Measurements from ENCODE around the gene CORO7. TPM values are rescaled to one million over a fixed set of nuclear protein-coding genes. Genes with fewer than 3 reads are reported as not detected.
A peak's percentile ranks its signal among the peaks of the same experiment; 100 is the strongest.

The CORO7 gene
- total and polyA plus RNA-seq, 9 of the 15 experiments (the other 6 are each of a cell fraction or from before 2014, with no cell fraction given) = 0.45 to 77.2 (median 18.7) TPM

DNA sequence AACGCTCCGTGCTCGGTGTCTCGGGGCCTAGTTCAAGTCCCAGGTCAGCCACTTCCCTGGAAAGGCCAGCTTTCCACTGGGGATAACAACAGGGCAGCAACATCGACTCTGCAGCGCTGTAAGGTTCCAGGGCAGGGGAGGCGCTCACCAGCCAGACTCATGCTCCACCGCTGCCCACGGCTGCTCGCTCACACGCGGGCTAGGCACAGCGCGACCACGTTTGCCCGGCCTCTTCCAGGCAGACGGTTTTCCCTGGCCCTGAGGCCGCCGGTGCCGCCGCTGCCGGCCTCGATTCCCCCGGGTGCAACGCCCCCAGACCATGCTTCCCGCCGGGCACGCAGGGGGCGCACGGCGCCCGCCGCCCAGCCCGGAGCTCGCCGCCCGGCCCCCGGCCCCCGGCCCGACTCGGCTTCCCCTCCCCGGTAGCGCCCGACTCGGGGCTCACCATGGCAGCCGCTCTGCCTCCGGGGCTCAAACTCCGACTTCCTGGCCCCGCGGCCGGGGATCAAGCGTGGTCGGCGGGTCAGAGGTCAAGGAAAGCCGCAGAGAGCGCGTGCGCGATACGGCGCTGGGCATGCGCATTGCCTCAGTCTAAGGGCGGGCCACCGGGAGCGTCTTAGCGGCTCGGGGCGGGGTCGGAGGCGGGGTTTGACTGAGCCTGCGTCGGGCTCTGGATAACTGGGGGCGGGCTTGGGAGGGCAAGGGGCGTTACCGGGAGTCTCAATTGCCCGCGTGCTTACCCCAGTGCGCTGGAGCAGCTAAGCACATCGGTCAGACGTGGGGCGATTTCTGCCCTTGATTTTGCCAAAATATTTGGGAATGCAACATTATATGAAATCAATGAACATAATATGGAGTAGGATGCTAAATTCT, 65.4 kb downstream of the CORO7 start, which contains the start of gene PAM16 (continued):
- no peak for TF ChIP-seq HINFP (tag; conservative IDR thresholded peaks at IDR 0.05; ENCODE audit: low read depth)
- TF ChIP-seq FOXK2 (conservative IDR thresholded peaks at IDR 0.05 in 1 of 2, IDR thresholded peaks at IDR 0.05 in 1 of 2; ENCODE audit: low read depth in 2 of 2) = no peak
- TF ChIP-seq ZFX (CRISPR knock-in tag; IDR thresholded peaks at IDR 0.05) = peak; percentile 56; the same call in 1 of the 2 replicates
- TF ChIP-seq SMAD1 (IDR thresholded peaks at IDR 0.05; ENCODE audit: low read depth, low read length, partially characterized antibody) = peak; percentile 62
- 0 out of 6 replicates have a peak, but pooled peaks of 1 of the 3 experiments have one; percentile 21 for TF ChIP-seq ZBTB11 (CRISPR knock-in tag; IDR thresholded peaks at IDR 0.05)
- no peak for TF ChIP-seq NELFE (IDR thresholded peaks at IDR 0.05; ENCODE audit: insufficient read depth, insufficient read length)
- no peak for TF ChIP-seq RBM39 (optimal IDR thresholded peaks at IDR 0.05; ENCODE audit: low read depth, low read length)
- TF ChIP-seq TAL1 (IDR thresholded peaks at IDR 0.05) = no peak
- no peak for TF ChIP-seq ZNF707 (CRISPR knock-in tag; conservative IDR thresholded peaks at IDR 0.05)
- TF ChIP-seq CC2D1A (IDR thresholded peaks at IDR 0.05) = no peak
- no peak for TF ChIP-seq ZNF143 (CRISPR knock-in tag; IDR thresholded peaks at IDR 0.05)
- TF ChIP-seq BHLHE40 (IDR thresholded peaks at IDR 0.05; ENCODE audit: low read length) = peak; percentile 5; the same call in 1 of the 2 replicates
- TF ChIP-seq CHD4 (IDR thresholded peaks at IDR 0.05; ENCODE audit: insufficient read depth, insufficient replicate concordance, low read depth, low read length, poor library complexity, severe bottlenecking) = no peak
- no peak for TF ChIP-seq ZNF316 (IDR thresholded peaks at IDR 0.05)
- TF ChIP-seq, protein P1, sequence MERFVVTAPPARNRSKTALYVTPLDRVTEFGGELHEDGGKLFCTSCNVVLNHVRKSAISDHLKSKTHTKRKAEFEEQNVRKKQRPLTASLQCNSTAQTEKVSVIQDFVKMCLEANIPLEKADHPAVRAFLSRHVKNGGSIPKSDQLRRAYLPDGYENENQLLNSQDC (CRISPR knock-in tag; IDR thresholded peaks at IDR 0.05) = no peak
- TF ChIP-seq MLLT1 (IDR thresholded peaks at IDR 0.05) = no peak; a peak in 1 of 4 replicates
- no peak for TF ChIP-seq HNRNPLL (IDR thresholded peaks at IDR 0.05; ENCODE audit: low read depth, low read length, poor library complexity, severe bottlenecking)
- TF ChIP-seq ZNF184 (CRISPR knock-in tag; IDR thresholded peaks at IDR 0.05) = peak; percentile 92
- peak; percentile 45 for TF ChIP-seq HCFC1 (IDR thresholded peaks at IDR 0.05; ENCODE audit: low read depth, low read length)
- TF ChIP-seq POLR2AphosphoS5 (IDR thresholded peaks at IDR 0.05; ENCODE audit: control insufficient read depth, insufficient read depth, low read depth, low read length) = peak; percentile 78

Data from K562 (cell line).